HCT116 (cell line): ENCODE measurements around the gene C1orf116. TPM values are rescaled to one million over a fixed set of nuclear protein-coding genes. Genes with fewer than 3 reads are reported as not detected.

Source experiments
- ATAC-seq: fragments of 200-7000 bp; cut with Tn5 transposase; 2 replicates; pipeline ENCODE4 v1.9.1; 2020; ENCODE audit warnings: mild to moderate bottlenecking, moderate library complexity
- BruUV-seq: library from RNA; stranded (reverse); fragments of 400-500 nt; replicated peaks from 2 replicates; lab custom pipeline; 2021; lab: Mats Ljungman, UMichigan
- CTCF ChIA-PET: fragments of 300-600 bp; sonication (Branson Sonifier 250); formaldehyde crosslinking; loops from one replicate; lab custom pipeline; 2021; ENCODE audit warnings: antibody characterized with exemption; lab: Charles Lee
- POLR2A ChIA-PET: fragments of 300-600, 350-600 bp; sonication (Branson Sonifier 250); formaldehyde crosslinking; loops from one replicate; lab custom pipeline; 2021; ENCODE audit warnings: antibody characterized with exemption; lab: Charles Lee
- RAD21 ChIA-PET, 2 experiments: fragments of 300-600 bp; sonication (Branson Sonifier 250); formaldehyde crosslinking; loops; one replicate each; lab custom pipeline; 2023; ENCODE audit warnings: low total read pairs in 2 of 2; ENCODE audit not compliant: uncharacterized antibody in 2 of 2, unreplicated experiment in 2 of 2, low non-redundant PET in 1 of 2; lab: Charles Lee
- DNase-seq: peaks from one replicate; pipeline ENCODE4 v3.0.0-alpha.2; 2010; ENCODE audit warnings: low read depth, low spot score
- H2AFZ ChIP-seq: fragments of 200-600 bp; shearing (Covaris generic), sonication (generic); 2 replicates; pipeline ENCODE4 v1.6.1; 2017; ENCODE audit warnings: low read depth, mixed run types, mixed read lengths, antibody characterized with exemption, low read length; ENCODE audit not compliant: poor library complexity, severe bottlenecking
- H3K27ac ChIP-seq: 2 replicates; pipeline ENCODE4 v1.5.1; 2012; ENCODE audit warnings: low read depth, low read length
- H3K27me3 ChIP-seq: fragments of 200-600 bp; sonication (generic); 2 replicates; pipeline ENCODE4 v1.6.1; 2016; ENCODE audit warnings: mixed run types, low read length, mixed read lengths; ENCODE audit not compliant: insufficient read depth
- H3K36me3 ChIP-seq, 2 experiments: fragments of 200-500 bp in 1 of 2; fragments of 200-600 bp in 1 of 2; sonication (Bioruptor generic) in 1 of 2; sonication (generic) in 1 of 2; 2 replicates each; pipeline versions ENCODE4 v1.5.1 to v1.6.1; 2014 to 2016; ENCODE audit warnings: low read length in 2 of 2, inconsistent platforms in 1 of 2, mixed read lengths in 1 of 2, mixed run types in 1 of 2; ENCODE audit not compliant: insufficient read depth in 2 of 2, control insufficient read depth in 1 of 2
- H3K4me1 ChIP-seq, 2 experiments: fragments of 200-600 bp in 1 of 2; sonication (generic) in 1 of 2; 2 replicates each; pipeline versions ENCODE4 v1.5.1 to v1.6.1; 2012 to 2017; ENCODE audit warnings: low read length in 2 of 2, inconsistent platforms in 1 of 2, mild to moderate bottlenecking in 1 of 2, mixed read lengths in 1 of 2, mixed run types in 1 of 2, moderate library complexity in 1 of 2; ENCODE audit not compliant: insufficient read depth in 2 of 2, control insufficient read depth in 1 of 2
- H3K4me2 ChIP-seq: fragments of 200-600 bp; sonication (generic); 2 replicates; pipeline ENCODE4 v1.6.1; 2017; ENCODE audit warnings: mixed run types, low read length, mixed read lengths
- H3K4me3 ChIP-seq, 2 experiments: fragments of 200-600 bp in 1 of 2; sonication (generic) in 1 of 2; replicated peaks in 1 of 2; 2 replicates each; pipeline ENCODE4 v1.5.1; 2011 to 2016; ENCODE audit warnings: low read length in 2 of 2, control low read depth in 1 of 2, low read depth in 1 of 2, mild to moderate bottlenecking in 1 of 2, mixed read lengths in 1 of 2, mixed run types in 1 of 2
- H3K79me2 ChIP-seq: fragments of 200-600 bp; sonication (generic); 2 replicates; pipeline ENCODE4 v1.6.1; 2017; ENCODE audit warnings: mild to moderate bottlenecking, mixed run types, low read length, moderate library complexity, mixed read lengths; ENCODE audit not compliant: insufficient read depth
- H3K9ac ChIP-seq: fragments of 200-600 bp; sonication (generic); 2 replicates; pipeline ENCODE4 v1.6.1; 2016; ENCODE audit warnings: low read length, mixed read lengths
- H3K9me2 ChIP-seq: fragments of 200-600 bp; sonication (generic), shearing (Covaris generic); 2 replicates; pipeline ENCODE4 v1.6.1; 2017; ENCODE audit warnings: mixed run types, mild to moderate bottlenecking, moderate library complexity; ENCODE audit not compliant: insufficient read depth
- H3K9me3 ChIP-seq, 2 experiments: fragments of 200-500 bp in 1 of 2; fragments of 200-600 bp in 1 of 2; sonication (Bioruptor generic) in 1 of 2; sonication (generic) in 1 of 2; 2 replicates each; pipeline ENCODE4 v1.6.1; 2014 to 2017; ENCODE audit warnings: low read length in 2 of 2, mixed read lengths in 2 of 2, inconsistent platforms in 1 of 2, low read depth in 1 of 2, mild to moderate bottlenecking in 1 of 2, mixed run types in 1 of 2, moderate library complexity in 1 of 2; ENCODE audit not compliant: control insufficient read depth in 1 of 2, insufficient read depth in 1 of 2
- H4K20me1 ChIP-seq: fragments of 200-600 bp; sonication (generic), shearing (Covaris generic); 2 replicates; pipeline ENCODE4 v1.6.1; 2017; ENCODE audit warnings: mixed run types, mild to moderate bottlenecking, moderate library complexity; ENCODE audit not compliant: insufficient read depth
- CEBPB ChIP-seq: IDR thresholded peaks from 2 replicates; pipeline ENCODE4 v1.6.1; 2012; ENCODE audit warnings: low read depth
- EZH2phosphoT487 ChIP-seq: fragments of 200-600 bp; IDR thresholded peaks from 2 replicates; pipeline ENCODE4 v1.6.1; 2018; ENCODE audit warnings: antibody characterized with exemption, borderline replicate concordance
- SIN3A ChIP-seq: IDR thresholded peaks from 2 replicates; pipeline ENCODE4 v1.6.1; 2012; ENCODE audit warnings: low read depth
- SP1 ChIP-seq: IDR thresholded peaks from 2 replicates; pipeline ENCODE4 v1.6.1; 2012; ENCODE audit warnings: low read depth
- SRF ChIP-seq: IDR thresholded peaks from 2 replicates; pipeline ENCODE4 v1.6.1; 2012; ENCODE audit warnings: low read depth
- TCF7L2 ChIP-seq: IDR thresholded peaks from 2 replicates; pipeline ENCODE4 v1.7.0; 2011; ENCODE audit warnings: borderline replicate concordance, inconsistent platforms; ENCODE audit not compliant: insufficient read depth, insufficient read length; ENCODE audit errors: extremely low read depth
- YY1 ChIP-seq: IDR thresholded peaks from 2 replicates; pipeline ENCODE4 v1.6.1; 2011; ENCODE audit warnings: low read length, low read depth, moderate library complexity, mild to moderate bottlenecking; ENCODE audit not compliant: insufficient replicate concordance; ENCODE audit errors: extremely low read depth
- ZFX ChIP-seq: fragments of 450-650 bp; IDR thresholded peaks from 2 replicates; pipeline ENCODE4 v1.6.1; 2017
- ZNF274 ChIP-seq: fragments of 200-500 bp; sonication (Bioruptor generic); IDR thresholded peaks from 2 replicates; pipeline ENCODE4 v1.6.1; 2014; ENCODE audit warnings: mild to moderate bottlenecking, low read depth, low read length, inconsistent platforms
- intact Hi-C: fragments of 100-400 bp; cut with micrococcal nuclease; formaldehyde crosslinking; loops from 2 replicates; pipeline ENCODE4 v1.10.0; 2022
- total RNA-seq: library from RNA; stranded (reverse); gene quantifications from one replicate; pipeline ENCODE4 v1.2.1, GENCODE V29; 2021; ENCODE audit not compliant: unreplicated experiment
- TF ChIP-seq, protein P1 (sequence below): IDR thresholded peaks from 2 replicates; pipeline ENCODE4 v1.6.1; 2012
- TF ChIP-seq, protein P2 (sequence below): IDR thresholded peaks from 2 replicates; pipeline ENCODE4 v1.6.1; 2012
- TF ChIP-seq, protein P3 (sequence below): IDR thresholded peaks from 2 replicates; pipeline ENCODE4 v1.6.1; 2012; ENCODE audit warnings: low read depth

The C1orf116 gene
- total RNA-seq, 1 experiment from 2014 or later, result 3.6 TPM

- no peak for TF ChIP-seq YY1
- TF ChIP-seq CEBPB, result no peak
- TF ChIP-seq, protein P1, sequence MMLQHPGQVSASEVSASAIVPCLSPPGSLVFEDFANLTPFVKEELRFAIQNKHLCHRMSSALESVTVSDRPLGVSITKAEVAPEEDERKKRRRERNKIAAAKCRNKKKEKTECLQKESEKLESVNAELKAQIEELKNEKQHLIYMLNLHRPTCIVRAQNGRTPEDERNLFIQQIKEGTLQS, result no peak
- TF ChIP-seq, protein P2, sequence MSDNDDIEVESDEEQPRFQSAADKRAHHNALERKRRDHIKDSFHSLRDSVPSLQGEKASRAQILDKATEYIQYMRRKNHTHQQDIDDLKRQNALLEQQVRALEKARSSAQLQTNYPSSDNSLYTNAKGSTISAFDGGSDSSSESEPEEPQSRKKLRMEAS, result no peak
- TF ChIP-seq, protein P3, sequence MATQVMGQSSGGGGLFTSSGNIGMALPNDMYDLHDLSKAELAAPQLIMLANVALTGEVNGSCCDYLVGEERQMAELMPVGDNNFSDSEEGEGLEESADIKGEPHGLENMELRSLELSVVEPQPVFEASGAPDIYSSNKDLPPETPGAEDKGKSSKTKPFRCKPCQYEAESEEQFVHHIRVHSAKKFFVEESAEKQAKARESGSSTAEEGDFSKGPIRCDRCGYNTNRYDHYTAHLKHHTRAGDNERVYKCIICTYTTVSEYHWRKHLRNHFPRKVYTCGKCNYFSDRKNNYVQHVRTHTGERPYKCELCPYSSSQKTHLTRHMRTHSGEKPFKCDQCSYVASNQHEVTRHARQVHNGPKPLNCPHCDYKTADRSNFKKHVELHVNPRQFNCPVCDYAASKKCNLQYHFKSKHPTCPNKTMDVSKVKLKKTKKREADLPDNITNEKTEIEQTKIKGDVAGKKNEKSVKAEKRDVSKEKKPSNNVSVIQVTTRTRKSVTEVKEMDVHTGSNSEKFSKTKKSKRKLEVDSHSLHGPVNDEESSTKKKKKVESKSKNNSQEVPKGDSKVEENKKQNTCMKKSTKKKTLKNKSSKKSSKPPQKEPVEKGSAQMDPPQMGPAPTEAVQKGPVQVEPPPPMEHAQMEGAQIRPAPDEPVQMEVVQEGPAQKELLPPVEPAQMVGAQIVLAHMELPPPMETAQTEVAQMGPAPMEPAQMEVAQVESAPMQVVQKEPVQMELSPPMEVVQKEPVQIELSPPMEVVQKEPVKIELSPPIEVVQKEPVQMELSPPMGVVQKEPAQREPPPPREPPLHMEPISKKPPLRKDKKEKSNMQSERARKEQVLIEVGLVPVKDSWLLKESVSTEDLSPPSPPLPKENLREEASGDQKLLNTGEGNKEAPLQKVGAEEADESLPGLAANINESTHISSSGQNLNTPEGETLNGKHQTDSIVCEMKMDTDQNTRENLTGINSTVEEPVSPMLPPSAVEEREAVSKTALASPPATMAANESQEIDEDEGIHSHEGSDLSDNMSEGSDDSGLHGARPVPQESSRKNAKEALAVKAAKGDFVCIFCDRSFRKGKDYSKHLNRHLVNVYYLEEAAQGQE, result no peak
- TF ChIP-seq ZNF274, result no peak
Observed at GRCh38 chr1:207000651-207001291, 31.8 kb downstream of the C1orf116 start (continued).

GRCh38 chr1:206998816-206999215 is 33.7 kb downstream of the C1orf116 start:
- RAD21 ChIA-PET, result no interaction called here
- Histone ChIP-seq H3K9me2 (no peaks in the 10 kb centered on the region), H3K4me2 (no peak overlapping the region), H2AFZ (no peak overlapping the region), H3K9me3 (no peaks in the 10 kb centered on the region), H3K27ac (no peak overlapping the region), H3K27me3 (no peaks in the 10 kb centered on the region), H3K9ac (no peak overlapping the region), H3K79me2 (no peaks in the 10 kb centered on the region), H3K4me3 (no peak overlapping the region), H3K36me3 (no peaks in the 10 kb centered on the region), H4K20me1 (no peaks in the 10 kb centered on the region), H3K4me1 (peaks cover 11 to 18% of the 10 kb centered on the region in 2 experiments; a peak in 2 of 4 replicates)
- no peak for TF ChIP-seq SP1
- no peak for TF ChIP-seq SIN3A
- no peak for TF ChIP-seq EZH2phosphoT487
- no peak for TF ChIP-seq ZFX
- TF ChIP-seq SRF, result no peak
- no peak for TF ChIP-seq TCF7L2
- intact Hi-C loops, result no loop called here
- ATAC-seq, result no peak
- no peak for DNase-seq
- POLR2A ChIA-PET, result no interaction called here
- BruUV-seq, result no TSS peak
- CTCF ChIA-PET, result no interaction called here
